GM23338 (cell line): Measurements from ENCODE around the gene TTC39B. TPM values are rescaled to one million over a fixed set of nuclear protein-coding genes. Genes with fewer than 3 reads are reported as not detected.

ENCODE experiments used
- ATAC-seq: fragments of 200-7000 bp; cut with Tn5 transposase; 3 replicates; pipeline ENCODE4 v1.9.1; 2020
- DNase-seq: peaks from one replicate; pipeline ENCODE4 v3.0.0-alpha.2; 2015; ENCODE audit warnings: low spot score
- H2AFZ ChIP-seq: fragments of 200-600 bp; sonication (generic); 2 replicates; pipeline ENCODE4 v1.8.0; 2016; ENCODE audit warnings: antibody characterized with exemption, mild to moderate bottlenecking, moderate library complexity
- H3F3A ChIP-seq: fragments of 200-600 bp; sonication (generic); replicated peaks from 2 replicates; pipeline ENCODE4 v1.8.0; 2017; ENCODE audit warnings: antibody characterized with exemption, mixed run types, low read depth
- H3K27ac ChIP-seq: fragments of 200-600 bp; sonication (generic); 2 replicates; pipeline ENCODE4 v1.6.1; 2016; ENCODE audit warnings: low read depth
- H3K27me3 ChIP-seq: fragments of 200-600 bp; sonication (generic); 2 replicates; pipeline ENCODE4 v1.8.0; 2016; ENCODE audit warnings: mild to moderate bottlenecking, mixed run types, moderate library complexity; ENCODE audit not compliant: insufficient read depth
- H3K36me3 ChIP-seq: fragments of 200-600 bp; sonication (generic); 2 replicates; pipeline ENCODE4 v1.8.0; 2016; ENCODE audit warnings: mild to moderate bottlenecking; ENCODE audit not compliant: insufficient read depth
- H3K4me1 ChIP-seq: fragments of 200-600 bp; sonication (generic); 2 replicates; pipeline ENCODE4 v1.8.0; 2016; ENCODE audit warnings: mild to moderate bottlenecking, moderate library complexity; ENCODE audit not compliant: insufficient read depth
- H3K4me2 ChIP-seq: fragments of 200-600 bp; sonication (generic); 2 replicates; pipeline ENCODE4 v1.7.1; 2017; ENCODE audit warnings: mixed run types
- H3K4me3 ChIP-seq: fragments of 200-600 bp; sonication (generic); 2 replicates; pipeline ENCODE4 v1.6.1; 2016; ENCODE audit warnings: mixed run types
- H3K79me2 ChIP-seq: fragments of 200-600 bp; sonication (generic); replicated peaks from 2 replicates; pipeline ENCODE4 v1.8.0; 2017; ENCODE audit warnings: mild to moderate bottlenecking; ENCODE audit not compliant: insufficient read depth
- H3K9me2 ChIP-seq: fragments of 200-600 bp; sonication (generic); 2 replicates; pipeline ENCODE4 v1.8.0; 2017; ENCODE audit not compliant: insufficient read depth
- H4K20me1 ChIP-seq: fragments of 200-600 bp; sonication (generic); replicated peaks from 2 replicates; pipeline ENCODE4 v1.8.0; 2017; ENCODE audit warnings: mild to moderate bottlenecking; ENCODE audit not compliant: insufficient read depth
- H3K27ac Mint-ChIP-seq: 2 replicates; pipeline ENCODE4 v1.8.0; 2020; ENCODE audit warnings: inconsistent platforms, mild to moderate bottlenecking, moderate library complexity, mixed read lengths
- H3K27me3 Mint-ChIP-seq: 3 replicates; pipeline ENCODE4 v1.8.0; 2022; ENCODE audit warnings: low read depth, mild to moderate bottlenecking, moderate library complexity, mixed read lengths, inconsistent platforms; ENCODE audit not compliant: insufficient read depth, poor library complexity
- H3K36me3 Mint-ChIP-seq: 3 replicates; pipeline ENCODE4 v1.8.0; 2021; ENCODE audit warnings: low read depth, mild to moderate bottlenecking, inconsistent platforms, moderate library complexity, mixed read lengths
- H3K4me1 Mint-ChIP-seq: 3 replicates; pipeline ENCODE4 v1.8.0; 2020; ENCODE audit warnings: mild to moderate bottlenecking, inconsistent platforms, mixed read lengths
- H3K4me3 Mint-ChIP-seq: 3 replicates; pipeline ENCODE4 v1.8.0; 2021; ENCODE audit warnings: moderate library complexity, mild to moderate bottlenecking, inconsistent platforms, mixed read lengths
- H3K9me3 Mint-ChIP-seq: 3 replicates; pipeline ENCODE4 v1.8.0; 2020; ENCODE audit warnings: moderate library complexity, mild to moderate bottlenecking, inconsistent platforms, mixed read lengths
- CREB1 ChIP-seq: fragments of 250-450 bp; sonication (Bioruptor Pico); IDR thresholded peaks from 2 replicates; pipeline ENCODE4 v1.5.0; 2020; ENCODE audit warnings: low read depth, mild to moderate bottlenecking, moderate library complexity
- EZH2 ChIP-seq: fragments of 200-600 bp; sonication (generic); IDR thresholded peaks from one replicate; pipeline ENCODE4 v1.8.0; 2017; ENCODE audit warnings: antibody characterized with exemption, mild to moderate bottlenecking, low read depth; ENCODE audit not compliant: unreplicated experiment
- EZH2phosphoT487 ChIP-seq: fragments of 200-600 bp; sonication (generic); IDR thresholded peaks from one replicate; pipeline ENCODE4 v1.8.1; 2018; ENCODE audit warnings: antibody characterized with exemption; ENCODE audit not compliant: unreplicated experiment
- JUNB ChIP-seq: IDR thresholded peaks from one replicate; pipeline ENCODE4 v1.6.1; 2016; ENCODE audit warnings: antibody characterized with exemption; ENCODE audit not compliant: unreplicated experiment
- STAT1 ChIP-seq: IDR thresholded peaks from one replicate; pipeline ENCODE4 v1.6.1; 2016; ENCODE audit warnings: antibody characterized with exemption; ENCODE audit not compliant: unreplicated experiment
- ZNF114 ChIP-seq: fragments of 250-450 bp; sonication (Bioruptor Pico); IDR thresholded peaks from 2 replicates; pipeline ENCODE4 v1.5.0; 2020; ENCODE audit warnings: mild to moderate bottlenecking, moderate library complexity
- ZNF331 ChIP-seq: fragments of 250-450 bp; sonication (Bioruptor Pico); IDR thresholded peaks from 2 replicates; pipeline ENCODE4 v1.5.0; 2020; ENCODE audit warnings: low read depth, mild to moderate bottlenecking, moderate library complexity
- polyA plus RNA-seq: library from polyadenylated mRNA; unstranded; fragments of >200 nt; fragmentation: Nextera tagmentation; extraction: Ambion mirVana; gene quantifications from 2 replicates; pipeline ENCODE4 v1.2.1, GENCODE V29; 2016
- total RNA-seq: library from RNA; depleted of rRNA; stranded (reverse); fragments of >200 nt; shearing (Covaris generic); gene quantifications from 2 replicates; pipeline ENCODE4 v1.2.3, GENCODE V29; 2014
- TF ChIP-seq, protein P1 (sequence below): IDR thresholded peaks from one replicate; pipeline ENCODE4 v1.6.1; 2018; ENCODE audit warnings: antibody characterized with exemption; ENCODE audit not compliant: unreplicated experiment
- TF ChIP-seq, protein P2 (sequence below): IDR thresholded peaks from 2 replicates; pipeline ENCODE4 v1.6.1; 2016; ENCODE audit warnings: antibody characterized with exemption
- TF ChIP-seq, protein P3 (sequence below), 2 experiments: fragments of 200-600 bp in 1 of 2; sonication (generic) in 1 of 2; conservative IDR thresholded peaks; 2 replicates each; pipeline versions ENCODE4 v1.5.1 to v1.6.1; 2016 to 2017; ENCODE audit warnings: antibody characterized with exemption in 2 of 2, low read depth in 2 of 2, mild to moderate bottlenecking in 2 of 2, moderate library complexity in 1 of 2

TTC39B gene
- total and polyA plus RNA-seq, 2 experiments from 2014 or later, result 2.8 to 11.1 TPM

DNA sequence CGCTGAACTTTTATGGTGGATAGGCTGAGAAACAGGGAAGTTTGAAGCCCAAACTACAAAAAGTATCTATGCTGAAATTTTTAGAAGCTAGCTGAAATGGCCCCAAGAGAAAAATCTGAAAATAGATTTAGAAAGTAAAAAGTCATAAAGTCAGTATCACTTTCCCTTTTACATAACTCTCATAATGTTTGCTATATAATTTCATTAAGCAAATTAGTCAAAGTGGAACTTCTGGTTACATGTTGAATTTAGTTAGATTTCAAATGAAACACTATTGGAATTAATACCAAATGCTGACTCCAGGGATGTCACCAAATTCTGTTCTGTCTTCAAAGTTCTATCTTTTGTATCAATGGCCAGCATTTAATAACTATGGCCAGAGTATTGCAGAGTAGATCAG, 126.9 kb downstream of the TTC39B start:
- TF ChIP-seq, protein P1, sequence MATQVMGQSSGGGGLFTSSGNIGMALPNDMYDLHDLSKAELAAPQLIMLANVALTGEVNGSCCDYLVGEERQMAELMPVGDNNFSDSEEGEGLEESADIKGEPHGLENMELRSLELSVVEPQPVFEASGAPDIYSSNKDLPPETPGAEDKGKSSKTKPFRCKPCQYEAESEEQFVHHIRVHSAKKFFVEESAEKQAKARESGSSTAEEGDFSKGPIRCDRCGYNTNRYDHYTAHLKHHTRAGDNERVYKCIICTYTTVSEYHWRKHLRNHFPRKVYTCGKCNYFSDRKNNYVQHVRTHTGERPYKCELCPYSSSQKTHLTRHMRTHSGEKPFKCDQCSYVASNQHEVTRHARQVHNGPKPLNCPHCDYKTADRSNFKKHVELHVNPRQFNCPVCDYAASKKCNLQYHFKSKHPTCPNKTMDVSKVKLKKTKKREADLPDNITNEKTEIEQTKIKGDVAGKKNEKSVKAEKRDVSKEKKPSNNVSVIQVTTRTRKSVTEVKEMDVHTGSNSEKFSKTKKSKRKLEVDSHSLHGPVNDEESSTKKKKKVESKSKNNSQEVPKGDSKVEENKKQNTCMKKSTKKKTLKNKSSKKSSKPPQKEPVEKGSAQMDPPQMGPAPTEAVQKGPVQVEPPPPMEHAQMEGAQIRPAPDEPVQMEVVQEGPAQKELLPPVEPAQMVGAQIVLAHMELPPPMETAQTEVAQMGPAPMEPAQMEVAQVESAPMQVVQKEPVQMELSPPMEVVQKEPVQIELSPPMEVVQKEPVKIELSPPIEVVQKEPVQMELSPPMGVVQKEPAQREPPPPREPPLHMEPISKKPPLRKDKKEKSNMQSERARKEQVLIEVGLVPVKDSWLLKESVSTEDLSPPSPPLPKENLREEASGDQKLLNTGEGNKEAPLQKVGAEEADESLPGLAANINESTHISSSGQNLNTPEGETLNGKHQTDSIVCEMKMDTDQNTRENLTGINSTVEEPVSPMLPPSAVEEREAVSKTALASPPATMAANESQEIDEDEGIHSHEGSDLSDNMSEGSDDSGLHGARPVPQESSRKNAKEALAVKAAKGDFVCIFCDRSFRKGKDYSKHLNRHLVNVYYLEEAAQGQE, result no peak
- TF ChIP-seq, protein P2, sequence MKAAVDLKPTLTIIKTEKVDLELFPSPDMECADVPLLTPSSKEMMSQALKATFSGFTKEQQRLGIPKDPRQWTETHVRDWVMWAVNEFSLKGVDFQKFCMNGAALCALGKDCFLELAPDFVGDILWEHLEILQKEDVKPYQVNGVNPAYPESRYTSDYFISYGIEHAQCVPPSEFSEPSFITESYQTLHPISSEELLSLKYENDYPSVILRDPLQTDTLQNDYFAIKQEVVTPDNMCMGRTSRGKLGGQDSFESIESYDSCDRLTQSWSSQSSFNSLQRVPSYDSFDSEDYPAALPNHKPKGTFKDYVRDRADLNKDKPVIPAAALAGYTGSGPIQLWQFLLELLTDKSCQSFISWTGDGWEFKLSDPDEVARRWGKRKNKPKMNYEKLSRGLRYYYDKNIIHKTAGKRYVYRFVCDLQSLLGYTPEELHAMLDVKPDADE, result no peak
- TF ChIP-seq EZH2 (no peak), JUNB (no peak), STAT1 (no peak), CREB1 (no peak), ZNF114 (no peak), ZNF331 (CRISPR knock-in tag) (no peak)
- TF ChIP-seq, protein P3, sequence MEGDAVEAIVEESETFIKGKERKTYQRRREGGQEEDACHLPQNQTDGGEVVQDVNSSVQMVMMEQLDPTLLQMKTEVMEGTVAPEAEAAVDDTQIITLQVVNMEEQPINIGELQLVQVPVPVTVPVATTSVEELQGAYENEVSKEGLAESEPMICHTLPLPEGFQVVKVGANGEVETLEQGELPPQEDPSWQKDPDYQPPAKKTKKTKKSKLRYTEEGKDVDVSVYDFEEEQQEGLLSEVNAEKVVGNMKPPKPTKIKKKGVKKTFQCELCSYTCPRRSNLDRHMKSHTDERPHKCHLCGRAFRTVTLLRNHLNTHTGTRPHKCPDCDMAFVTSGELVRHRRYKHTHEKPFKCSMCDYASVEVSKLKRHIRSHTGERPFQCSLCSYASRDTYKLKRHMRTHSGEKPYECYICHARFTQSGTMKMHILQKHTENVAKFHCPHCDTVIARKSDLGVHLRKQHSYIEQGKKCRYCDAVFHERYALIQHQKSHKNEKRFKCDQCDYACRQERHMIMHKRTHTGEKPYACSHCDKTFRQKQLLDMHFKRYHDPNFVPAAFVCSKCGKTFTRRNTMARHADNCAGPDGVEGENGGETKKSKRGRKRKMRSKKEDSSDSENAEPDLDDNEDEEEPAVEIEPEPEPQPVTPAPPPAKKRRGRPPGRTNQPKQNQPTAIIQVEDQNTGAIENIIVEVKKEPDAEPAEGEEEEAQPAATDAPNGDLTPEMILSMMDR (conservative IDR thresholded peaks at IDR 0.05; ENCODE audit: low read depth in 2 of 2), result no peak
- no peak for DNase-seq
- H3K4me1 Mint-ChIP-seq, result peaks cover 4% of the 10 kb centered on the region; the same call in 2 of the 3 replicates

DNA sequence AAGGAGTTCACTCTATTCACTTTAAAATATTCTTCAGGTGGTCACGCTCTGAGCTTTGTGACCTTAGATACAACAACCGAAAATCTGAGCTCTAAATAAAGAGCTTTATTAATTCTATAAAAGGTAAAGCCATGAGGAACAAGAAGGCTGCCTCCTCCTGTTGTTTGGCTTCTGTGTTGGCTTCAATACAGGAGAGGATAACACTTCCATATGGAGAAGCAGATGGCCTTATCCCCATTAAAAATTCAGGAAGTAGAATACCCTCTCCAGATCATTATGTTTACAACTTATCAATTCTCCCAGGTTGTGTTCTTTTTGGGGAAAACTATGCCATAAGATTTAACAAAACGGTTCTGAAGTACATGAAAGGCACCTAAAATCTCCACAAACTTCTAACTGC, 128.4 kb downstream of the TTC39B start:
- H3K4me1 Mint-ChIP-seq, result peaks cover 4% of the 10 kb centered on the region; the same call in 2 of the 3 replicates
- Histone ChIP-seq H3K79me2 (no peaks in the 10 kb centered on the region), H3K27me3 (no peaks in the 10 kb centered on the region), H3K4me3 (no peak overlapping the region), H3K4me1 (no peaks in the 10 kb centered on the region), H3K27ac (no peak overlapping the region), H3K9me2 (0 out of 2 replicates have a peak, but pooled peaks cover 2% of the 10 kb centered on the region), H3K4me2 (no peak overlapping the region), H4K20me1 (no peaks in the 10 kb centered on the region), H2AFZ (no peak overlapping the region), H3K36me3 (no peaks in the 10 kb centered on the region), H3F3A (no peaks in the 10 kb centered on the region)
- no peak overlapping the region for H3K27ac Mint-ChIP-seq
- ATAC-seq (no peak), DNase-seq (no peak)
- no peaks in the 10 kb centered on the region for H3K27me3 Mint-ChIP-seq
- H3K9me3 Mint-ChIP-seq, result no peaks in the 10 kb centered on the region
- H3K36me3 Mint-ChIP-seq, result peaks cover 23% of the 10 kb centered on the region; the same call in 2 of the 3 replicates
- H3K4me3 Mint-ChIP-seq, result no peak overlapping the region
- TF ChIP-seq, protein P2, result no peak
- TF ChIP-seq CREB1, result no peak
- no peak for TF ChIP-seq EZH2phosphoT487
- TF ChIP-seq, protein P3 (conservative IDR thresholded peaks at IDR 0.05; ENCODE audit: low read depth in 2 of 2), result no peak
- no peak for TF ChIP-seq ZNF331 (CRISPR knock-in tag)
- no peak for TF ChIP-seq JUNB

More for the DNA sequence above, 126.9 kb downstream of the TTC39B start:
- H3K36me3 ChIP-seq, result no peaks in the 10 kb centered on the region
- H2AFZ ChIP-seq, result no peak overlapping the region
- Mint-ChIP-seq H3K36me3 (peaks cover 23% of the 10 kb centered on the region; the same call in 2 of the 3 replicates), H3K4me3 (no peak overlapping the region), H3K27me3 (no peaks in the 10 kb centered on the region), H3K27ac (no peak overlapping the region), H3K9me3 (no peaks in the 10 kb centered on the region)
- H3K79me2 ChIP-seq, result no peaks in the 10 kb centered on the region
- H4K20me1 ChIP-seq, result no peaks in the 10 kb centered on the region
- H3K27me3 ChIP-seq, result no peaks in the 10 kb centered on the region
- H3K27ac ChIP-seq, result no peak overlapping the region
- H3K9me2 ChIP-seq, result 0 out of 2 replicates have a peak, but pooled peaks cover 2% of the 10 kb centered on the region
- no peak for ATAC-seq
- H3K4me2 ChIP-seq, result no peak overlapping the region
- H3K4me1 ChIP-seq, result no peaks in the 10 kb centered on the region
- H3F3A ChIP-seq, result no peaks in the 10 kb centered on the region
- H3K4me3 ChIP-seq, result no peak overlapping the region
